K562 (cell line): ENCODE measurements around the gene TMEM106B. TPM values are rescaled to one million over a fixed set of nuclear protein-coding genes. Genes with fewer than 3 reads are reported as not detected.

Source experiments
- ATAC-seq: fragments of 200-7000 bp; cut with Tn5 transposase; 3 replicates; pipeline ENCODE4 v1.9.1; 2020; ENCODE audit warnings: moderate library complexity
- BruUV-seq: library from RNA; stranded (reverse); fragments of 400-500 nt; replicated peaks from 2 replicates; lab custom pipeline; 2021; lab: Mats Ljungman, UMichigan
- CTCF ChIA-PET: fragments of 300-600 bp; formaldehyde crosslinking; extraction: SDS; loops from one replicate; lab custom pipeline; 2021; ENCODE audit warnings: low intra/inter-chr PET ratio; lab: Yijun Ruan, JAX
- POLR2A ChIA-PET: fragments of 300-600, 350-650 bp; sonication (Branson Sonifier 250); formaldehyde crosslinking; extraction: SDS; loops from one replicate; lab custom pipeline; 2021; ENCODE audit warnings: antibody characterized with exemption, inconsistent platforms; lab: Yijun Ruan, JAX
- DNase-seq, 4 experiments: peaks; one replicate each; pipeline versions ENCODE4 v3.0.0 to v3.0.0-alpha.2; 2011 to 2018; ENCODE audit warnings: low spot score in 3 of 4, mixed read lengths in 3 of 4; ENCODE audit errors: extremely low read depth in 1 of 4
- FAIRE-seq: peaks from 2 replicates; lab custom pipeline; 2011; peaks lifted over from hg19 to GRCh38; lab: Jason Lieb, UNC
- H2AFZ ChIP-seq: 2 replicates; pipeline ENCODE4 v1.6.0; 2011; ENCODE audit warnings: low read depth, low read length, control low read depth, inconsistent platforms
- H3K27ac ChIP-seq: fragments of 200-600 bp; 3 replicates; pipeline ENCODE4 v1.8.0; 2011; ENCODE audit warnings: low read depth, mild to moderate bottlenecking, control low read depth, inconsistent platforms, low read length, moderate library complexity, mixed read lengths; ENCODE audit errors: extremely low read depth
- H3K27me3 ChIP-seq, 2 experiments: fragments of 300-600 bp in 1 of 2; 2 replicates in 1 of 2; 3 replicates in 1 of 2; pipeline versions ENCODE4 v1.6.0 to v1.8.0; 2011; ENCODE audit warnings: inconsistent platforms in 2 of 2, low read length in 2 of 2, mild to moderate bottlenecking in 1 of 2, mixed read lengths in 1 of 2, moderate library complexity in 1 of 2; ENCODE audit not compliant: control insufficient read depth in 2 of 2, insufficient read depth in 2 of 2
- H3K36me3 ChIP-seq: fragments of 300-600 bp; 3 replicates; pipeline ENCODE4 v1.8.0; 2011; ENCODE audit warnings: mild to moderate bottlenecking, low read length, inconsistent platforms; ENCODE audit not compliant: control insufficient read depth, insufficient read depth
- H3K4me1 ChIP-seq, 2 experiments: fragments of 200-600 bp in 1 of 2; replicated peaks in 1 of 2; 2 replicates in 1 of 2; 3 replicates in 1 of 2; pipeline versions ENCODE4 v1.5.1 to v1.8.0; 2011; ENCODE audit warnings: inconsistent platforms in 2 of 2, low read length in 2 of 2, mild to moderate bottlenecking in 1 of 2, mixed read lengths in 1 of 2, moderate library complexity in 1 of 2; ENCODE audit not compliant: control insufficient read depth in 2 of 2, insufficient read depth in 2 of 2
- H3K4me2 ChIP-seq: 2 replicates; pipeline ENCODE4 v1.6.1; 2011; ENCODE audit warnings: low read length, control low read depth, inconsistent platforms, mixed read lengths; ENCODE audit not compliant: insufficient read depth
- H3K4me3 ChIP-seq: fragments of 200-600 bp; sonication (generic), shearing (Covaris generic); 2 replicates; pipeline ENCODE4 v1.5.1; 2016; ENCODE audit warnings: control low read depth, inconsistent platforms
- H3K79me2 ChIP-seq: fragments of 200-600 bp; 3 replicates; pipeline ENCODE4 v1.8.0; 2011; ENCODE audit warnings: low read length, inconsistent platforms; ENCODE audit not compliant: control insufficient read depth, insufficient read depth
- H3K9ac ChIP-seq, 2 experiments: 2 replicates each; pipeline versions ENCODE4 v1.6.0 to v1.6.1; 2011; ENCODE audit warnings: low read depth in 2 of 2, low read length in 2 of 2, control low read depth in 1 of 2, inconsistent platforms in 1 of 2, mild to moderate bottlenecking in 1 of 2, mixed read lengths in 1 of 2; ENCODE audit not compliant: insufficient read depth in 1 of 2
- H3K9me1 ChIP-seq: one replicate; pipeline ENCODE4 v1.6.0; 2011; ENCODE audit warnings: inconsistent platforms, mild to moderate bottlenecking, low read length, moderate library complexity; ENCODE audit not compliant: control insufficient read depth, insufficient read depth
- H3K9me3 ChIP-seq: replicated peaks from 2 replicates; pipeline ENCODE4 v1.5.1; 2011; ENCODE audit warnings: low read depth, low read length, inconsistent platforms; ENCODE audit not compliant: control insufficient read depth, insufficient read depth
- H4K20me1 ChIP-seq: replicated peaks from 2 replicates; pipeline ENCODE4 v1.6.1; 2011; ENCODE audit warnings: low read length, inconsistent platforms, mixed read lengths; ENCODE audit not compliant: control insufficient read depth, insufficient read depth
- BRD9 ChIP-seq: fragments of 450-650 bp; IDR thresholded peaks from 2 replicates; pipeline ENCODE4 v1.6.1; 2018; ENCODE audit warnings: low read depth; ENCODE audit not compliant: partially characterized antibody
- CAMTA2 ChIP-seq: fragments of 250-450 bp; sonication (Bioruptor Pico); conservative IDR thresholded peaks from 2 replicates; pipeline ENCODE4 v1.5.1; 2022
- MCM3 ChIP-seq: fragments of 450-650 bp; IDR thresholded peaks from 2 replicates; pipeline ENCODE4 v1.6.1; 2016
- MEF2A ChIP-seq: IDR thresholded peaks from 2 replicates; pipeline ENCODE4 v1.6.1; 2011; ENCODE audit warnings: low read depth, mild to moderate bottlenecking, low read length, moderate library complexity; ENCODE audit not compliant: control insufficient read depth
- MIER1 ChIP-seq: fragments of 450-650 bp; IDR thresholded peaks from 2 replicates; pipeline ENCODE4 v1.6.1; 2016; ENCODE audit warnings: antibody characterized with exemption, mild to moderate bottlenecking, low read depth
- OTX1 ChIP-seq: fragments of 450-650 bp; formaldehyde crosslinking; IDR thresholded peaks from 2 replicates; pipeline ENCODE4 v1.4.0; 2022; ENCODE audit warnings: mild to moderate bottlenecking
- PHF8 ChIP-seq: fragments of 200-600 bp; sonication (generic); IDR thresholded peaks from 2 replicates; pipeline ENCODE4 v1.6.1; 2012; ENCODE audit warnings: mixed run types, mild to moderate bottlenecking, inconsistent platforms, low read length, moderate library complexity, borderline replicate concordance
- XRCC5 ChIP-seq: fragments of 200-400 bp; formaldehyde crosslinking; IDR thresholded peaks from 2 replicates; pipeline ENCODE4 v1.6.1; 2017; ENCODE audit warnings: low read depth, mild to moderate bottlenecking, low read length
- ZNF143 ChIP-seq: sonication (generic); formaldehyde crosslinking; IDR thresholded peaks from 2 replicates; pipeline ENCODE4 v1.9.0; 2022; ENCODE audit warnings: mild to moderate bottlenecking, missing genetic modification reagents
- WGBS: fragments of 100-300 bp; shearing (Covaris generic); methylation state at CpG from one replicate; pipeline ENCODE4 v1.1.6; 2016; ENCODE audit warnings: low coverage, mixed read lengths; ENCODE audit not compliant: insufficient coverage; ENCODE audit errors: missing lambda C conversion rate; 5-methylcytosine and 5-hydroxymethylcytosine counted together
- in situ Hi-C: fragments of 300-500 bp; cut with MboI; formaldehyde crosslinking; loops from 4 replicates; pipeline ENCODE4 v1.15.0; 2018; ENCODE audit warnings: inconsistent platforms, mixed read lengths
- intact Hi-C: fragments of 100-400 bp; cut with micrococcal nuclease; formaldehyde crosslinking; loops from 2 replicates; pipeline ENCODE4 v1.14.2; 2022
- polyA plus RNA-seq, 8 experiments: library from polyadenylated mRNA; depleted of rRNA in 4 of 8; stranded (reverse) in 5 of 8; unstranded in 3 of 8; fragments of >200 nt; fragmentation: Nextera tagmentation in 2 of 8; fragmentation: Illumina TruSeq in 1 of 8; extraction: Ambion mirVana in 2 of 8; extraction: Trizol in 1 of 8; gene quantifications; 2 replicates each; pipeline versions ENCODE4 v1.2.1 to v1.2.3, GENCODE V29; 2011 to 2014; ENCODE audit warnings: inconsistent platforms in 1 of 8, missing spikeins in 1 of 8
- total RNA-seq, 7 experiments: library from RNA; depleted of rRNA in 6 of 7; stranded (reverse); fragments of >200 nt in 6 of 7; fragmentation: Illumina TruSeq in 2 of 7; extraction: Trizol in 2 of 7; gene quantifications; 2 replicates each; pipeline versions ENCODE4 v1.2.1 to v1.2.3, GENCODE V29; 2011 to 2021; ENCODE audit warnings: low replicate concordance in 1 of 7
- TF ChIP-seq, protein P1 (sequence below): fragments of 450-650 bp; IDR thresholded peaks from 2 replicates; pipeline ENCODE4 v1.6.1; 2016; ENCODE audit warnings: low read depth, mild to moderate bottlenecking, moderate library complexity
- TF ChIP-seq, protein P2 (sequence below), 2 experiments: IDR thresholded peaks in 1 of 2; conservative IDR thresholded peaks in 1 of 2; 2 replicates each; pipeline ENCODE4 v1.6.1; 2016; ENCODE audit warnings: low read depth in 2 of 2, mild to moderate bottlenecking in 1 of 2, missing compliant biosample characterization in 1 of 2, missing genetic modification characterization in 1 of 2, moderate library complexity in 1 of 2

TMEM106B gene
- total and polyA plus RNA-seq, 9 of the 15 experiments (the other 6 are each of a cell fraction or from before 2014, with no cell fraction given), result 8.6 to 30.4 (median 18.7) TPM

DNA sequence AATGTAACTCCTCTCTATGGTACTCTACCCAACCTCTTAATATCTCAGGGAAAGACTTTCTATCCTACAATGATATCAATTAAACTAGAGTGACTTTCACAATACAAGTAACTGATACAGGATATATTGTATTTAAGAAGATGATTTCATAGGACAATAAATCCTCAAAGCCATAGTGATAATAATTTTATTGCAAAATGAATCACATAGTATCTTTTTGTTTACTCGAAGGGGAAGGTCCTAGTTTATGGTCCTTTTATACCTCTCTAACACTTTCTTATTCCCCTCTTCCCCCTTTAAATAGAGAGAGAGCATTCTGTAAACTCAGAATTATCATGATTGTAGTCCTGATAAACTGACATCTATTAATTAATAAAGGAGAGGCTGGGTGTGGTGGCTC lies 56.4 kb downstream of the TMEM106B start:
- FAIRE-seq, result no peak
- H4K20me1 ChIP-seq, result no peaks in the 10 kb centered on the region
- TF ChIP-seq, protein P1, sequence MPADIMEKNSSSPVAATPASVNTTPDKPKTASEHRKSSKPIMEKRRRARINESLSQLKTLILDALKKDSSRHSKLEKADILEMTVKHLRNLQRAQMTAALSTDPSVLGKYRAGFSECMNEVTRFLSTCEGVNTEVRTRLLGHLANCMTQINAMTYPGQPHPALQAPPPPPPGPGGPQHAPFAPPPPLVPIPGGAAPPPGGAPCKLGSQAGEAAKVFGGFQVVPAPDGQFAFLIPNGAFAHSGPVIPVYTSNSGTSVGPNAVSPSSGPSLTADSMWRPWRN, result no peak
- TF ChIP-seq MEF2A, result no peak
- TF ChIP-seq CAMTA2 (CRISPR knock-in tag), result no peak
- no peak for TF ChIP-seq ZNF143 (CRISPR knock-in tag)
- no peak for TF ChIP-seq XRCC5
- TF ChIP-seq, protein P2, sequence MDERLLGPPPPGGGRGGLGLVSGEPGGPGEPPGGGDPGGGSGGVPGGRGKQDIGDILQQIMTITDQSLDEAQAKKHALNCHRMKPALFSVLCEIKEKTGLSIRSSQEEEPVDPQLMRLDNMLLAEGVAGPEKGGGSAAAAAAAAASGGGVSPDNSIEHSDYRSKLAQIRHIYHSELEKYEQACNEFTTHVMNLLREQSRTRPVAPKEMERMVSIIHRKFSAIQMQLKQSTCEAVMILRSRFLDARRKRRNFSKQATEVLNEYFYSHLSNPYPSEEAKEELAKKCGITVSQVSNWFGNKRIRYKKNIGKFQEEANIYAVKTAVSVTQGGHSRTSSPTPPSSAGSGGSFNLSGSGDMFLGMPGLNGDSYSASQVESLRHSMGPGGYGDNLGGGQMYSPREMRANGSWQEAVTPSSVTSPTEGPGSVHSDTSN (CRISPR knock-in tag; IDR thresholded peaks at IDR 0.05; ENCODE audit: low read depth), result no peak
- TF ChIP-seq, protein P2 (tag; conservative IDR thresholded peaks at IDR 0.05; ENCODE audit: low read depth), result no peak
- TF ChIP-seq OTX1, result no peak
- TF ChIP-seq BRD9, result no peak
- TF ChIP-seq MCM3, result no peak
- no peak for TF ChIP-seq MIER1
- TF ChIP-seq PHF8, result no peak
- H2AFZ ChIP-seq, result no peak overlapping the region
- no peaks in the 10 kb centered on the region for H3K4me1 ChIP-seq
- in situ Hi-C loops (no loop called here), intact Hi-C loops (no loop called here)
- 0% methylated on average over 1 of the region's 1 CpG for WGBS
- ChIA-PET POLR2A (no interaction called here), CTCF (no interaction called here)
- ATAC-seq, result no peak
- H3K4me3 ChIP-seq, result no peak overlapping the region
- no peaks in the 10 kb centered on the region for H3K79me2 ChIP-seq
- no peak overlapping the region for H3K27ac ChIP-seq
- peaks cover 0 to 8% of the 10 kb centered on the region in 2 experiments; a peak in 1 of 5 replicates for H3K27me3 ChIP-seq
- no peak overlapping the region for H3K4me2 ChIP-seq
- no peaks in the 10 kb centered on the region for H3K36me3 ChIP-seq
- H3K9me1 ChIP-seq, result no peaks in the 10 kb centered on the region
- H3K9me3 ChIP-seq, result no peaks in the 10 kb centered on the region
- BruUV-seq, result no TSS peak
- H3K9ac ChIP-seq, result no peak overlapping the region
- DNase-seq, result no peak
